Testis (tissue), 2 donors: ENCODE results near the gene CABP2.
"Not testable (repeated sequence)": the region's sequence is repeated elsewhere in the genome, so short reads cannot be mapped to it uniquely, and the experiment has no call there.

ENCODE experiments used
- CTCF ChIP-seq, 3 experiments: fragments of 450-650 bp in 2 of 3; fragments of 200-600 bp in 1 of 3; sonication (generic) in 1 of 3; IDR thresholded peaks; one replicate each; pipeline ENCODE4 v1.5.1; 2016 to 2019; ENCODE audit warnings: antibody characterized with exemption in 3 of 3, mild to moderate bottlenecking in 2 of 3, moderate library complexity in 1 of 3
- POLR2A ChIP-seq: fragments of 450-650 bp; IDR thresholded peaks from one replicate; pipeline ENCODE4 v1.6.1; 2017; ENCODE audit warnings: antibody characterized with exemption, mild to moderate bottlenecking, moderate library complexity

GRCh38 chr11:67548112-67548511 lies 24.9 kb upstream of the CABP2 start:
- not testable (repeated sequence) for TF ChIP-seq POLR2A; CTCF (IDR thresholded peaks at IDR 0.05)
